Stimulated activated CD8-positive, alpha-beta memory T cell treated with anti-CD3 and anti-CD28 coated beads, Interleukin-7, amount 100 ng/mL, for 4 hours (primary cell): ENCODE results near the gene NUP133.
"Not testable (repeated sequence)": the region's sequence is repeated elsewhere in the genome, so short reads cannot be mapped to it uniquely, and the experiment has no call there.

Experiments used
- DNase-seq, 2 donors: peaks; one replicate each; pipeline ENCODE4 v3.0.0-alpha.2; 2020; ENCODE audit warnings: low read depth in 2 of 2

Gene NUP133

GRCh38 chr1:229509576-229509975 is 1.4 kb upstream of the NUP133 start:
- no peak for DNase-seq

- DNase-seq, result no peak
Measured at GRCh38 chr1:229508823-229509337, 739 bp upstream of the NUP133 start.

DNA sequence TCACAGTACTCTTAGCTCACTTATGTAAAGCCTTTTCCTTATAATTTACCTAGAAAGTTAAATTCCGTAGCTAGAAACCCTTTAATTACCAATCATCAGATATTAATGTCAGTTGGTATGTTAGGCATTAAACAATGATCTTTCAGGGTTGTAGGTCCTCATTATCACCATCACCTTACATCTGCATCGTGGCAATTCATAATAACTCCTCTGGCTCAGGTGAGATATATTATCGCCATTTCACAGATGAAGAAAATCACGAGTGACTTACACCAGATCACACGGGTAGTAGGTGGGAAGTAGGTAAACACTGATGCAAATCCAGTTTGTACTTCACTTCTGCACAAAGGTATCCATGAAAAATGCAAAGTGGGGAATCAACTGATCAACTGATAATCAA is 639 bp downstream of the NUP133 start:
- DNase-seq, result no peak

- no peak for DNase-seq
Measured at GRCh38 chr1:229506633-229507032, 1.5 kb downstream of the NUP133 start.

DNA sequence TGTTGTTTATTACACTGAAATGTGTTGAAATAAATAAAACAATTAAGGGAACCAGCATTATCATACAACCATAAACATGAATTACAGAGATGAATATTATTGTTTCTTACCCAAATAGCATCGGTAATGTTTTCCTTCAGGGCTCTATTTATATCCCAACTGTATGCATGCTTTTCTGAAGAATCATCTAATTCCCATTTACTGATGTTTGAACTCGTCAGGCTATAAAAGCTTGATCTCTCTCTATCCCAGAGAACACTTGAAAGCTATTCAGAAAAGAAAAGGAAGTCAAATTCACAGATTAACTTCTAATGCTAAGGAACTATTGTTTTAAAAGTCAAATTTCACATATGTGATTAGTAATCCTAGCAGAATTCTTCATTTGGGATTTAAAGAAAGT is 12.4 kb downstream of the NUP133 start:
- DNase-seq, result no peak

GRCh38 chr1:229487181-229487580 is 21.0 kb downstream of the NUP133 start:
- DNase-seq, result no peak

DNA sequence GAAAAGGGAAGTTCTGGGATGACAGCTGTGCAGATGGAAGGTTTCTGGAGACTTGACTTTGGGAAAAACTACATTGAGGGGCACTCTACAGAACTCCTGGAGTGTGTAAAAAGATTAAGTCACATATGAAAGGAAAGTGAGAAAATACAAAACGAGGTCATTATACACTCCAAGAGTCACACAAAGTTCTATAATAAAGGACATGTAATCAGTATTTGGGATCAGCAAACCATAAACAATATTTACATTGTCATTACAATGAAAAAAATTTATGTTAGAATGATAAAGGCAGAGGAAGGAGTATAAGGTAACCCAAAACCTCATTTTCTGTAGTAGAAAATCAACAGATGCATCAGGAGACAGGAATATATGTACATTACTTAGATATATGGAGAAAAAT is 22.8 kb downstream of the NUP133 start:
- DNase-seq, result no peak

- DNase-seq, result no peak
Measured at GRCh38 chr1:229482511-229482910, 25.6 kb downstream of the NUP133 start.

- DNase-seq, result no peak
Measured at GRCh38 chr1:229480495-229480894, 27.6 kb downstream of the NUP133 start.

DNA sequence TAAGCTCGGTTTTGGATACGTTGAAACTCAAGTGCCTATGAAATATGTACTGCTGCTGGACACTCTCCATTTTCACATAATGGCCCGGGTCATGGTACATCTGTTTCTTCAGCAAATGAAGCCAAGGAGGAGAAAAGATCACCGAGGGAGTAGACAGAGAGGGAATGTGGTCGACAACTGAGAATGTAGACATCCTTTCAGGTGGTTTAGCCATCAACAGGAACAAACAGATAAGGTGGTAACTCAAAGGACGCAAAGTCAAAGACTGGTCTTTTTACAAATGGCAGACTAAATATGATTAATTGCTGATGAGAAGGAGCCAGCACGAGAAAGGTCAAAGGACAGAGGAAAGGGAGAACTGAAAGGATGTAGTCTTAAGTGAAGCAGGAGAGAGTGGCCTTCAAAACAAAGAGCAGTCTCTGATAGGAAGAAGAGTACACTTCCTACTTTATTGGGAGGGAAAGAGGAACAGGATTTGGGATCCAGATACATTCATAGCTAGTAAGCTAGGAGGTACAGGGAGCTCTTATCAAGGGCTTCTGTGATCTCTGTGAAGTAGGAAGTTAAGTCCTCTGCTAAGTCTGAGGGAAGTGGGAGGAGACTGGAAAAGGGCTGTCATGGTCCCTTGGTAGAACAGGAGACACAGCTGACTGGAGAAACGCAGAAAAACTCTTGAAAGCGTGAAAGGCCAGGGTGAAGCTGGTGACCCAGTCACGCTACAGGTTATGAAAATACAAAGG is 28.3 kb downstream of the NUP133 start:
- DNase-seq, result no peak

DNA sequence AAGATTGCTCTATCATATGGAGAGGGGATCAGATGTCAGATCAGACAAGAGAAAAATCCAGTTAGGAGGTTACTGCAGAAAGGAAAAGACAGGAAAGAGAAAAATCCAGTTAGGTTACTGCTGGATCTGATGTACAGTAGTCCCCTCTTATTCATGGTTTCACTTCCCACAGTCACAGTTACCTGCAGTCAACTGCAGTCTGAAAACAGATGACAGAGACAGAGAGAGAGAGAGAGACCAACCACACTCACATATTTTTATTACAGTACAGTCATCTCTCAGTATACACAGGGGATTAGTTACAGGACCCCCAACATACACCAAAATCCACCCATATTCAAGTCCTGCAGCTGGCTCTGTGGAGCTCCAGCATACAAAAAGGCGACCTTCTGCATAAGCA is 29.3 kb downstream of the NUP133 start:
- no peak for DNase-seq

GRCh38 chr1:229475859-229476258 is 32.3 kb downstream of the NUP133 start:
- DNase-seq, result not testable (repeated sequence)

GRCh38 chr1:229474509-229474908 is 33.6 kb downstream of the NUP133 start:
- no peak for DNase-seq

GRCh38 chr1:229471175-229471574 is 37.0 kb downstream of the NUP133 start:
- DNase-seq, result no peak

- no peak for DNase-seq
Measured at GRCh38 chr1:229470406-229471043, 37.6 kb downstream of the NUP133 start.

GRCh38 chr1:229466887-229467286 is 41.3 kb downstream of the NUP133 start:
- DNase-seq, result no peak

- DNase-seq, result no peak
Measured at GRCh38 chr1:229464672-229465071, 43.5 kb downstream of the NUP133 start.

- no peak for DNase-seq
Measured at GRCh38 chr1:229461032-229461668, 47.0 kb downstream of the NUP133 start.

- no peak for DNase-seq
Measured at GRCh38 chr1:229459815-229460214, 48.3 kb downstream of the NUP133 start.

DNA sequence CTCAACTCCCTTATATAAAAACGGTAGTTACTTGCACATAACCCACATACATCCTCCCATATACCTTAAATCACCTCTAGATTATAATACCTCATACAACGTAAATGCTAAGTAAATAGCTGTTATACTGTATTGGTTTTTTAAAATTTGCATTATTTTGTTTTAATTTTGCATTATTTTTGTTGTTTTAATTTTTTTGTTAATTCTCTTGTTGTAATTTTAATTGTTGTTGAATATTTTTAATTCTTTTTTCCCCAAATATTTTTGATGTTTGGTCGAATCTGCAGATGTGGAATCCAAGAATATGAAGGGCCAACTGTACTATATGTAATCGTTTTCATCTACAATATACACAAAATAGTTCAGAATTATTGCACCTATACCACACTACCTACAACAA is 50.7 kb downstream of the NUP133 start:
- no peak for DNase-seq

GRCh38 chr1:229456016-229456415 is 52.1 kb downstream of the NUP133 start:
- no peak for DNase-seq

GRCh38 chr1:229454056-229454455 is 54.1 kb downstream of the NUP133 start:
- no peak for DNase-seq
